Renal cortex interstitium (tissue), 11 donors: Measurements from ENCODE around the gene ARAP3. TPM values are rescaled to one million over a fixed set of nuclear protein-coding genes. Genes with fewer than 3 reads are reported as not detected.

ENCODE experiments used
- DNase-seq, 11 donors: peaks; one replicate each; pipeline ENCODE4 v3.0.0-alpha.2; 2013; ENCODE audit warnings: low read depth in 9 of 11, low spot score in 4 of 11; ENCODE audit errors: extremely low read depth in 1 of 11
- polyA plus RNA-seq, 3 donors: library from polyadenylated mRNA; unstranded; fragments of 120-200 nt; gene quantifications; one replicate each; pipeline ENCODE4 v1.2.1, GENCODE V29; 2013; ENCODE audit not compliant: insufficient read length in 3 of 3

ARAP3 gene
- polyA plus RNA-seq, 3 donors: 18.6 to 23.4 (median 21.5) TPM

DNA sequence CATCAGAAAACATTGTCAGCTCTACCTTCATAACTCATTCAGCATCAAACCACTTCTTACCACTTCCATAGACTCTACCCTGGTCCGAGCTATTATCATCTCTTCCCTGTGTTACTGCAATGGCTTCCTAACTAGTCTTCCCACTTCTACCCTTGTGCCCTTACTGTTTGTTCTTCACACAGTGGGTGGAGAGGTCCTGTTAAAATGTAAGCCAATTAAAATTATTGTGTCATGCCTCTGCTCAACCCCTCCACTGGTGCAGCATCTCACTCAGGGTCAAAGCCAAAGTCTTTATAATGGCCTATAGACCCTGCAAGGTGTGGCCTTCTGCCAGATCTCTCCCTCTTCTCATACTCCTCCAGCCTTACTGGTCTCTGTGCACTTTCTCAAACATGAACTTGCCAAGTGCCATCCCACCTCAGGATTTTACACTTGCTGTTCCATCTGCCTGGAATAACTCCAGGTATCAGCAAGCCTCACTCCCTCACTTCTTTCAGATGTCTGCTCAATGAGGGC, 22.8 kb upstream of the ARAP3 start:
- DNase-seq: no peak

DNA sequence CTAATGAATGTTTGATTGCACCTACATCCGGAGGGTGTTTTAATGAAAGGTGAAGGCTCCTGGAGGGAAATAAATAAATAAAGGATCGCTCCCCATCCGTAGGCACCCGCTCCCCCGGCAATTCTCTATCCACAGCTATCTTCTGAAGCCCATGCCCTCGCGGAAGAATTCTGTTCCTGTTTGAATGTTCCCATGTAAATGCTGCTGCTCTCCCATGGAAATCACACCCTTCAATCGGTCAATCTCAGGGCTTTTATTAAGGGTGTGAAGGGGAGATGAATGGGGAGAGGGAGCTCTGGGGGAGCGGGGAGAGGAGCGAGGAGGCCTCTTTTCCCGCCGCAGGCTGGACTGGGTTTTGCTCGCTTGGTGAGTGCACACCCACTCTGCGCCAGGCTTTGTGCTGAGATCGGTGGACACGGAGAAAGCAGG, 21.1 kb upstream of the ARAP3 start:
- DNase-seq: no peak

DNA sequence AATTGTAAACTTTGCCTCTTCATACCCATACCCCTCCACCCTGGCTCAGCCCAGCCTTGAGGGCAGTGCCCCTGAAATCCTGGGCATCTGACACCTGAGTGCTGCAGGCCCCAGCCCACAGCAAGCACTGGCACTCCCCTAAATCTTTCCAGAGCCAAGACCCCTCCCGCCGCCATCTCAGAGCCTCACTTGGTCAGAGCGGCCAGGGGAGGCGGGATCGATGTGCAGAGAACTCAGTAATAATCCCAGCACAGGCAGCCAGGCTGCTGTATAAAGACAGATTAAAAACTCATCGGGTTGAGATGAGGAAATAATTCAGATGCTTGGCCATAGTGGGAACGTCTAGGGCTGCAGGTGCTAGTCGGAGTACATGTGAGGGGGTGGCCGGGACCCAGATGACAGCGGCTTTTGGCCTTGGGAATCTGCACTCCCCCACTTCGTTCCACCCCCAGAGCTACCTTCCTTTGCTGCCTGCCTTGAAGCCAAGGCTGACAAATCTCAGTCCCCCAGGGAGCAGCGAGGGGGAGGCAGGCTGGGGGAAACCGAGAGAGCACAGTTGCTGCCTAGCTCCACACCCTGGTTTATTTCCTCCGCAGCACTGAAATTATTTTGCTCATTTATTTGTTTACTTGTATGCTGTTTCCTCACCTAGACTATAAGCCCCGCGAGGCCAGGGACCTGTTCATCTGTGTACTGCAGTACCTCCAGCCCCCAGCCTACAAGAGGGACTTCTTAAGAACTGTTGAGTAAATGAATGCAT, 19.5 kb upstream of the ARAP3 start:
- DNase-seq: no peak

DNA sequence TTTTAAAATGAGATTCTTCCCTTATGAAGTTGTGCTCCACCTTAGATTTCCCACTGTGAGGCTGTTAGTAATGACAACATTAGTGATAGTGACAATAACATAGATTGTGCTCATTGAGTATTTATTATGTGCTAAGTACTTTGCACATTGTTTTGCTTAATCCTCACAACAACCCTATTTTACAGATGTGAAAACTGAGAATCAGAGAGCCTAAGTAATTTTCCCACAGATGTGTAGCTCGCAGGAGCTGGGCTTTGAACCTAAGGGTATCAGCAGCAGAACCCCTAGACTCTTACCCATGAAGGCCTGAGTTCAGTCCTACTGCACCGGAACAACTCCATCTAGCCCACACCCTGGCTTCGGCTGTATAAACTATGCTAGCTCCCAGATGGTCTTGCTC, 15.6 kb upstream of the ARAP3 start:
- no peak for DNase-seq

DNA sequence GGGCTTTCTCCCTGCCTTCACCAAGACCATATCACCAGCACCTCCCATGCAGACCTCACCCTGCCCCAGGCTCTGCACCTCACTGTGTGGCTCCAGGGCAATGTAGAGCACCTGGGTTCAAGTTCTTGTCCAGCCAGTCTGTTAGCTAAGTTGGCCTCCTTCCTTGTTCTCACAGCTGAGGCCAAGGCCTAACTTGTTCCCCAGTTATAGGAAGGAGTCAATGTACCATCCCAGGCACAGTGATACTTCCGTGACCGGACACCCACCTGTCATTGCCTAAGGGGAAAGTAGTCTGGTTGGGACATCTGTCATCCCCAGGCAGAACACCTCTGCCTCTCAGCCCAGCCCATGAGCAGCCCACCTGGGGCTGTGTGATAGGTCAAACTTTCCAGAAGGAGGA, 14.4 kb upstream of the ARAP3 start:
- no peak for DNase-seq

DNA sequence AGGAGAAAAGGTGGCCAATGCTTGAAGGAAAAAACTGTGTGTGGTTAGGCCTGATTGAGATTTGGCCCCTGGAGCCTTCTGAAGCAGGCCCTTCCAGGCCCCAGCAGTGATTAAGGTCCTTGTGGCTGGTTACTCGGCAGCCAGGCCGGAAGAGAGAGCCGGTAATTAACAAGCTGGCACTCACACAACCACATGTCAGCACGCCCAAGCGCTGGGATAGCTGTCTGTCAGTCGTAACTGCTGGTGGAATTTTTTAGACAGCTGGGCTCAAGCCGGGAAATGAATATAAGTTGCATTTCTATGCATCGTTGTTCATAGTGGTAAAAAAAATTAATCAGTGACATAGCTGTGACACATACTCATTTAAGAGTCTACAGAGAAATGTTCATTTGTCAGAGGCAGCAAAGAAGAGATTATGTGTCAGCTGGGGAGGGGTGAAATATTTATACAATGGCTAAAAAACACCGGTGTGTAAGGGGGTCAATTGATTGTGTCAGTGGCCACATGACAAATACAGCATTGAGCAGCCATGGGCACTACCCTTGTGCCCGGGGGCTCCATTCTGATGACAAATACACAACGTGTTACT, 13.7 kb upstream of the ARAP3 start:
- no peak for DNase-seq

DNA sequence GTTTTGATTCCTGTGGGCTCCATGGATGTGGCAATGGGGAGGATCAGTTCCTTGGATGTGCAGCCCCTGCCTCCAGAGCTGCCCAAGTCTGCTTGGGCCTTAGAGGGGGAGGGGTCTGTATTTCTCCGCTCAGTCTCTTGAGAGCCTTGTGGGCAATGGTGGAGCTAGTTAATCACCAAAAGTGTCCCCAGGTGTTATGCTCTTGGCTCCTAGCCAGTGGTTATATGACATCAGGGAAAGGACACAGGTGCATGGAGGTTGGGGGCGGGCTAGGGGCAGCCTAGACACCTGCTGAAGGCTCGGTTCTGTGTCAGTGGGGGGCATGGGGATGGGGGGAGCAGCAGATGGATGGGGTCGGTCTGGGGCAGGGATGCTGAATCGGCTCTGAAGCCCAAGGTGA, 12.4 kb upstream of the ARAP3 start:
- no peak for DNase-seq

DNA sequence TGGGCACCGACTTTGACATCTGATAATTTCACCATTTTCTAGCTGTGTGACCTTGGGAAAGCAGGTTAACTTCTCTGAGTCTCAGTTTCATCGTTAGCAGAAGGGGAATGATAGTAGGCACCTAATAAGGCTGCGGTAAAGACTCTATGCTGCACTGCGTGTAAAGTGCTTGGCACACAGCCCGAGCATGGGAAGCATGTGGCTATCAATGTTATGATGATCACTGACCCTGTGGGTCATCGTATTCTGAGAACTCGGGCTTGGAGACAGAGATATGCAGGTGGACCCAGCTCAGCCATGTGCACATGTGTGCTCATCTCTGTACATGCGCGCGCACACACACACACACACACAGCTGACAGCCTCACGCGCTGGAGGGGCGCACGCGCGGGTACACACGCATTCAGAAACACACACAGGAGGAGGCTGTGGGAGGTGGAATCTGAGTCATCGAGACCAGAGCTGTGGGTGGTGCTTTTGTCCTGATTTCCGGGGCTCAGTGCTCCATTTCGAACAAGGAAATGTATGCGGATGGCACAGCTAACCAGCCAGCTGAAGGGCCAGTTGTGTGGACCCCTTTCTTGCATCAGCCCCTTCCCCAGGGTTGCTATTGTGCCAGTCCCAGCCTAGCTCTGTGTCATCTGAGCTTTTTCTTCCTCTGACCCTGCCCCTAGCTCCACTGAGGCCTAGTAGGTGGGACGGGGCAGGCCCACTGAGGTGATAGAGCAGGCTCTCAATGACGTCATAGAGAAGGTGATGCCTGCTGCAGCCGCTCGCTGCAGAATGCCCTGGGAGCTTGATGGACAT, 11.1 kb upstream of the ARAP3 start:
- no peak for DNase-seq

DNA sequence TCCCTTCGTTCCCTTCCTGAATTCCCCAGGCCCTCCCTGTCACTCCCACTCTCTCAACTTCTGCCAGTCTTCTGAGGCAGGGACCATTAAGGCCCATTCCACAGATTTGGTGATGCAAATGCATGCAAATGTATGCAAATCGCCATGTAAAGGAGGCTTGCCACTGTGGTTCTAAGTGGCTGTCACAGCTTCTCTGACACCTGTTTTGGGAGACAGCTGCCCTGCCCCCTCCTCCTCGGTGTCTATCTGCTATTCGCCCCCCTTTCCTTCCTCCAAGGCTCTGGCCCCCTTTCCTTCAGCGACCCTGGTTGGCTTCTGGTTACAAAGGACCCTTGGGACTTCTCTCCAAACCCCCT, 10.5 kb upstream of the ARAP3 start:
- DNase-seq: no peak

DNA sequence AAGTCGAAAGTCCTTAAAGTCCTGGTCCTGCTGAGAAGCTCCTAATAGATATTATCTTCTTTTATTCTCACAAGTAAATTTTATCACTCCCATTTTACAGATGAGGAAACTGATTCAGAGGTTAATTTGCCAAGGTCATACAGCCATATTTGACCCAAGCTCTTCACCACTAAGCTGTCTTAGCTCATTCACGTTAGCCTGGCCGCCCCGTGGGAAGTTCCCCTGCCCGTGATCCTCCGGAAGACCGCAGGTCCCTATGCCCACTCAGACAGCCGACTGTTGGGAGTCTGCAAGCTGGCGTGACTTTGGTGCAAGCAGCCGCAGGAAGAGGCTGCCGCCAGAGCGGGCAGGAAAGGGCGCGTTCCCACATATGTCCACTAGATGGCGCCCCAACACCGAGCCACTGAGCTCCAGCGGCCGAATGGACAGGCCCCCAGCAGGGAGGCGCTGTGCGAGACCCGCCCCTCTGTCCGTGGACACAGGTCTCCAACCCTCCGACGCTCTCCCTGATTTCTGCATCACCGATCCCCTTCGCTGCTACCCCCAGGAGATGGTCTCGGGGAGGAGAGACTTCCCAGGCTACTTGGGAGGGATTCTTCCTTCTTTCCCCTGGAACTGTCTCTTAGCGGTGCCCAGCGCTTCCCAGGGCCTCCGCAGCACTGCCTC, 10.0 kb upstream of the ARAP3 start:
- DNase-seq: peak in 6 of 11 donors; percentile 53 to 78 (median 73)

DNA sequence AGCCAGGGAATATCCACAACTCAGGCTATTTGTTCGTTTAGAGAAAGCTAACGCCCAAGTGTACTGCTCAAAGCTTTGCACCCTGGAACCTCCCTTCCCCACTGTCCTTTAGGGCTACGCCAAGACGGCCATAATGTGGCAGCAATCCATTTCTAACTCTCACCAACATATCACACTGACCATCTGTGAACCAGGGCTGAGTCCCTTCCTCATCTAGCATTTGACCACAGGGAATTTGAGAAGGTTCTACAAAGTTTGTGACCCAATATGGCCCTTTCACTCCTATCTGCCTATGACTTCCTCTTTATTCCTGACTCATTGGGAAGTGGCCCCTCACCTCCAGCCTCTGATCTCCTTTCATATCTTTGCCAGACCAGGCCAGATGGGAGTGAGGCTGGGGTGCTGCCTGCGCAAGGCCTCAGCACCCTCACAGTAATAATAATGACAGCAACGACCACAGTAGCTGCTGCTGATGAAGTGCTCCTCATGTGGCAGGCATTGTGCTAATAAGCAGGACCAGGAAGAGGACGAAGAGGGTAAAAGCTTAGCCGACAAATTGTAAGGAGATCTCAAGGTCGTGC, 9.3 kb upstream of the ARAP3 start:
- no peak for DNase-seq

DNA sequence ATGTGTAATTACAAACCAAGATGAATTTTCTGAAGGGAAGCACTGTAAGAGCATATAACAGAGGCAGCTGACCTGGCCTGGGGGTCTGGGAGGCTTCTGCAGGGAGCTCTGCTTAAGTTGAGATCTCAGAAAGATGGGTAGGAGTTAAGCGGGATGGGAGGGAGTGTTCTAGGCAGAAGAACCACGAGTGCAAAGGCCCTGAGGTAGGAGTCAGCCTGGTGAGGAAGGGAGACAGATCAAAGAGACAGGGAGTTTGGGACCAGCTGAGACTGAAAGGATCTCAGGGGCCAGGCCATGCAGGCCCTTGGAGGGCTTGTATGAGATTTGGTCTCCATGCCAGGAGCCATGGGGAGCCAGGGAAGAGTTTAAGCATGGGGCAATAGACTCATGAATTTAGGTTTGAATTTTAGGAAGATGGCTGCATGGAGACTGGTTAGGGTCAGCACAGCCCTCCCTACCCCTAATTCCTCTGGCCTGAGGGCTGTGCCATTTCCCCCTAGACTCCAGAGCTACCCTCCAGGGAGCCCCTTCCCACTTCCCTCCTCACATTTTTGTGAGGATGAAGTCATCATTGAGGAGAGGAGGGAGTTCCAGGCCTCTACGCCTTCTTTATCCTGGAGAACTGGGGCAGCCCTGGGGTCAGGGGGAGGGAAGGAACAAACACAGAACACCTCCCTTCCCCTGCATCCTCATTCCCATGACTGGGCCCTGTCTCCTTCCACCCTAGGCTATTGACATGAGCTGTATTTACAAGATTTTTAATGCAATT, 4.8 kb upstream of the ARAP3 start:
- DNase-seq: no peak

DNA sequence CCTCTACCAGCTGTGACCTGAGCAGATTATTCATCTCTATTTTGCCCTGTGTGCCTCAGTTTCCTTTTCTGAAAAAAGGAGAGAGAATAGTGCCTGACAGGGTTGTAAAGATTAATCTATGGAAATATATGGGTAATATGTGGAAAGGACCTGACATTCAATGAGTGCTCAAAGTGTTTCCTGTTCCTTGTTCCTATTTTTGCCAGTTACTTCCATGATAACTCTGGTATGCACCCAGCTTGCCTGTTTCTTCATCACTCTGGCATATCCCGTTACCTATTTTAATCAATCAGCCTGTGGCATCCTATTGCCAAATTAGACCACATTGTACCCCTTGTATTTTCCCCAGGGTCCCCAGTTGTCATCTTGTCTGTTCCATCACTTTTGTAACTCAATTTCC, 3.6 kb upstream of the ARAP3 start:
- DNase-seq: no peak

DNA sequence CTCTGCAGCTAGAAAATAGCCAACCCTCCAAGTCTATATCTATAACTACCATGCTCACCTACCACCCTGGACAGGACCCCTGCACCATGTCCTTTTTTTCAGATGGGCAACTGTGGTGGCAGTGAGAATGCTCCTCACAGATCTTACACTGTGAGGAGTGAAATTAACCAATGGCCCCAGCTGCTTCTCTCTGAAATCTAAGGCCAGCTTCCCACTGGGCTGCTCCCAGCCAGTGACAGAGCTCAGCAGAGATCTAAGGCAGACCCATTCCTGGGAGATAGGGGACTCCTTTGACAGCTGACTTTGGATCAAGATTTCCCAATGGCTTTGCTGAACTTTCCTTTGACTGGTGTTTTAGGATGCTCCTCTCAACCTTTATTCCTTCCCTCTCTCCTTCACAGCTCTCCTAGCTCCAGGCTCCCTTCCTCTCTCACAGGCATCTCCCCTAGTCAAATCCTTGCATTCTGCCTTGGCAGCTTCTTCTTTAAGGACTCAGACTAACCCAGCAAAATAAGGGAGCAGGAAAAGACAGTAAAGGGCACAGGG, 1.6 kb upstream of the ARAP3 start:
- no peak for DNase-seq

DNA sequence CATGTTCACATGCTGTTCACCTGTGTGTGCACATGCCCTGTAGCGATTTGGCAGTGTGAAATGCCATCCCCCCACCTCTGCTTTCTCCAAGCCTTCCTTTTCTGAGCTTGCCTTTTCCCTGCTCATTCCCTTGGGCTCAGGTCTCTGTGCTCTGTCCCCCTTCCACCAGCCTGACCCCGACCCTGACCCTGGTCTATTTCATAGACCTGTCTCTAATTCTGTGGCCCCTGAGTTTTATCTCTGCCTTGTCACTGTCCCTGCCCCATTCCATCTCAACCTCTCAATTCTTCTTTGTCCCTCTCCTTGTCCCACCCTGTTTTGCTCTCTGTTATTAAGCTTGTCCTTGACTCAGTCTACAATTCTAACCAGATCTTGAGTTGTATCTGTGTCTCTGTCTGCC, 735 bp downstream of the ARAP3 start:
- no peak for DNase-seq

DNA sequence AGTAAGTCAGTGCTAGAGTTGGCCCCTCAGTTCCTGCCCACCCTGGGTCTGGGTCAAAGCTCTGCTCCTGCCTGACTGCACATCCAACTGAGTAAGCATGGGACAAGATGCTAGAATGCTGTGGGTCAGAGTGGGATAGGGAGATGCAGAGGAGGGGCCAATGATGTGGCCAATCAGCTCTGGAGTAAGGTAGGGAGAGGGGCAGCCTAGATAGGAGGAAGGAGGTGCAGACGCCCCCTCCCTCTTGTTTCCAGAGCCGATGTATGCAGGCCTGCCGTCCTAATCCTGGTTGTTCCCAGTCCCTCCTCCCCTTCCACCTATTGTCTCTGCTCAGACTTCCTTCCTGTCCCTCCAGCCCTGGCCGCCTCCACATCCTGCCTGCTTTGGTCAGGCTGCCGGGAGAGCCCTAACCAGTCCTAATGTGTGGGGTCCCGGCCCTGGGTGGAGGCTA, 1.3 kb downstream of the ARAP3 start:
- peak in 1 of 11 donors; percentile 45 for DNase-seq

DNA sequence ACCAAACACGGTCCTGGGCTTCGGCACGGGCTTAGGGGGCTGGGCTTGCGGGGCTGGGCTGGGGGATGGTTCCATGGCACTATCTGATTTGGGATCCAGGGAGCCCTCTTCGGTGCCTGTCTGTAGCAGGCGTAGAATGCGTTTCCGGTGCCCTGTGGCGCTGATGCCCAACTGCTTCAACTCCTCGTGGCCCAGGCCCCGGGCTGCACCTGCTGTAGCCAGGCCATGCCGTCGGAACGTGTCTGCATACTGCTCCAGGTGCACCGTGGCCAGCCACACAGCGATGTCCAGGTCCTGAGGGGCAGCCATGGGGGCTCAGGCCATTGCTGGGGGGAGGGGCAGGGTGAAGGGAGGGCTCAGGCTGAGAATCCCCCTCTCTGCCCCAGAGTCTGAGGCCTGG, 1.9 kb downstream of the ARAP3 start:
- DNase-seq: no peak

DNA sequence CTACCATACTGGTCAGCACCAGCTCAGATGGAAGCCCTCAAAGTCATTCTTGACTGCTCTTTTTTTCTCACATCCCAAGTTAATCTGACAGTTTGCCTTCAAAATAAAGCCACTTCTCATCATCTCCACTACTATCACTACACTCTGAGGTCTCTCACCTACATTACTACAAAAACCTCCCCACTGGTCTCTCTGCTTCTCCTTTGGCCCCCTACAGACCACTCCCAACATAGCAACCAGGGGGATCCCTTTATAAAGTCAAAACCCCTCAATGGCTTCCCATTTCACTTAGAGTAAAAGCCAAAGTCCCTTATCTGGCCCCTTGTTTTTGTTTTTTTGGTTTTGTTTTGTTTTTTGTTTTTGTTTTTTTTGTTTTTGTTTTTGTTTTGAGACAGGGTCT, 4.6 kb downstream of the ARAP3 start:
- no peak for DNase-seq
